Measurements from ENCODE around the gene GRM7. TPM values are rescaled to one million over a fixed set of nuclear protein-coding genes. Genes with fewer than 3 reads are reported as not detected.
A peak's percentile ranks its signal among the peaks of the same experiment; 100 is the strongest.

The GRM7 gene
- total RNA-seq, 2 experiments from 2014 or later = not detected

DNA sequence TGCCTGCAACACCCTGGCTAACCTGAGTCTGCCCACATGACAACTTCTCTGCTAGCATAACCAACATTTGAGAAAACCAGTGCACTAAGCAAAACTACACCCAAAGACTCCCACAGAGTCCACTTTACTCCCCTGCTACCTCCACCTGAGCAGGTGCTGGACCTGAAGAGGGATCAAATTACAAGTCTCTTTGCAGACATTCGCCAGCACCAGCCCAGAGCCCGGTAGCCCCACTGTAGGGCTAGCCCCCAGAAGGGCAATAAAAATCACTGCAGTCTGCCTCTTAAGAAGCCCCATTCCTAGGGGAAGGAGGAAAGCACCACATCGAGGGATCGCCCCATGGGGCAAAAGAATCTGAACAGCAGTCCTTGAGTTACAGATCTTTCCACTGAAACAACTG lies 472.2 kb downstream of the GRM7 start:
- Mint-ChIP-seq H3K27me3 (no peaks in the 10 kb centered on the region), H3K4me1 (ENCODE audit: low read depth) (no peaks in the 10 kb centered on the region), H3K36me3 (ENCODE audit: low read depth) (no peaks in the 10 kb centered on the region), H3K27ac (no peak overlapping the region), H3K9me3 (peaks cover 12% of the 10 kb centered on the region), H3K4me3 (no peak overlapping the region)
- Histone ChIP-seq H3K4me1 (ENCODE audit: insufficient read depth, low read length) (no peaks in the 10 kb centered on the region), H3K4me3 (ENCODE audit: low read length) (no peak overlapping the region), H3K9me3 (ENCODE audit: control insufficient read depth in 1 of 2, insufficient read depth in 1 of 2, low read length in 2 of 2) (peaks cover 0 to 3% of the 10 kb centered on the region in 2 experiments), H3K36me3 (ENCODE audit: insufficient read depth, low read length) (no peaks in the 10 kb centered on the region), H3K27ac (ENCODE audit: low read depth in 1 of 2, low read length in 2 of 2) (no peak overlapping the region), H3K27me3 (ENCODE audit: control insufficient read depth in 1 of 2, insufficient read depth in 2 of 2, low read length in 2 of 2) (no peaks in the 10 kb centered on the region)
- intact Hi-C loops (cut with DNase I, micrococcal nuclease) = no loop called here
- TF ChIP-seq, protein P1, sequence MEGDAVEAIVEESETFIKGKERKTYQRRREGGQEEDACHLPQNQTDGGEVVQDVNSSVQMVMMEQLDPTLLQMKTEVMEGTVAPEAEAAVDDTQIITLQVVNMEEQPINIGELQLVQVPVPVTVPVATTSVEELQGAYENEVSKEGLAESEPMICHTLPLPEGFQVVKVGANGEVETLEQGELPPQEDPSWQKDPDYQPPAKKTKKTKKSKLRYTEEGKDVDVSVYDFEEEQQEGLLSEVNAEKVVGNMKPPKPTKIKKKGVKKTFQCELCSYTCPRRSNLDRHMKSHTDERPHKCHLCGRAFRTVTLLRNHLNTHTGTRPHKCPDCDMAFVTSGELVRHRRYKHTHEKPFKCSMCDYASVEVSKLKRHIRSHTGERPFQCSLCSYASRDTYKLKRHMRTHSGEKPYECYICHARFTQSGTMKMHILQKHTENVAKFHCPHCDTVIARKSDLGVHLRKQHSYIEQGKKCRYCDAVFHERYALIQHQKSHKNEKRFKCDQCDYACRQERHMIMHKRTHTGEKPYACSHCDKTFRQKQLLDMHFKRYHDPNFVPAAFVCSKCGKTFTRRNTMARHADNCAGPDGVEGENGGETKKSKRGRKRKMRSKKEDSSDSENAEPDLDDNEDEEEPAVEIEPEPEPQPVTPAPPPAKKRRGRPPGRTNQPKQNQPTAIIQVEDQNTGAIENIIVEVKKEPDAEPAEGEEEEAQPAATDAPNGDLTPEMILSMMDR (IDR thresholded peaks at IDR 0.05) = no peak
- CTCF ChIA-PET = no interaction called here
- POLR2A ChIA-PET = no interaction called here
- DNase-seq (no peak), ATAC-seq (ENCODE audit: poor library complexity) (no peak)

DNA sequence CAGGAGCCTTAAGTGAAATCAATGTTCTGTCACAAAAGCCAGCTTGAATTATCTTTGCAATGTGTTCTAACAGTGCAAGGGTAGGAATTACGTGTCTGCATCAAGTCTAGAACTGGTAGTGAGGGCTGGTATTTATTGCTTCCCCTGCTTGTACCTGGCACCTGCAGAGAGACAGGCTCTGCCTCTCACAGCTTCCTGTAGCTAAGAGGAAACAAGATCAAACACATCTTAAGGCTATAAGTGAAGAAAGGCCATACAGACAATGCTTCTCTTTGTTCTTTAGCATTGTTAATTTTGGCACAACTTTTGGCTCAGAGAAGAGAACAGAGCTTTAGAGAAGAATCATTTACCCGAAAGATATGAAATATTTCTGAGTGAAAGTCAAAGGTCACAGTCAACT lies 479.9 kb downstream of the GRM7 start:
- CTCF ChIA-PET = no interaction called here
- Mint-ChIP-seq H3K4me3 (no peak overlapping the region), H3K27ac (no peak overlapping the region), H3K9me3 (peaks cover 14% of the 10 kb centered on the region), H3K4me1 (ENCODE audit: low read depth) (peaks cover 9% of the 10 kb centered on the region), H3K36me3 (ENCODE audit: low read depth) (no peaks in the 10 kb centered on the region), H3K27me3 (no peaks in the 10 kb centered on the region)
- intact Hi-C loops (cut with DNase I, micrococcal nuclease) = no loop called here
- Histone ChIP-seq H3K4me1 (ENCODE audit: insufficient read depth, low read length) (no peaks in the 10 kb centered on the region), H3K9me3 (ENCODE audit: control insufficient read depth in 1 of 2, insufficient read depth in 1 of 2, low read length in 2 of 2) (no peaks in the 10 kb centered on the region), H3K27me3 (ENCODE audit: control insufficient read depth in 1 of 2, insufficient read depth in 2 of 2, low read length in 2 of 2) (no peaks in the 10 kb centered on the region), H3K27ac (ENCODE audit: low read depth in 1 of 2, low read length in 2 of 2) (no peak overlapping the region), H3K4me3 (ENCODE audit: low read length) (no peak overlapping the region), H3K36me3 (ENCODE audit: insufficient read depth, low read length) (no peaks in the 10 kb centered on the region)
- TF ChIP-seq, protein P1 (IDR thresholded peaks at IDR 0.05) = no peak
- peak; percentile 26 for ATAC-seq (ENCODE audit: poor library complexity)
- DNase-seq = no peak
- POLR2A ChIA-PET = no interaction called here

DNA sequence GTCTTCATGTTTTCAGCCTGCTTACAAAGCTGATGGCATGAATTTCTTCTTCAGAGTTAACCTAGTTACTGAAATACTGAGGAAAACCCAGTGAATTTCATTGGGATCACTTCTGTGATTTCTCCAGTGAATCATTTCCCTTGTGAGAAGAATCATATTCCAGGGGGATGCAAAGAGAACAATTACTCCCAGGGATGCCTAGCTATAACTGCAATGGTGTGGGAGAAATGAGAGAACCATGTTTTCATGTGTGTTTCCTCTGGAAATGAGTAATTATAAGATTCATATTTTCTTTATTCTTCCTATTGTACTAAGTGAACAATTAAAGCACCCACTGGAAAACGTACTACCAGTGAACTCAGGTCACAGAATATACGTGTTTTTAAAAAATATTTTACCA lies 485.4 kb downstream of the GRM7 start:
- Mint-ChIP-seq H3K36me3 (ENCODE audit: low read depth) (no peaks in the 10 kb centered on the region), H3K27me3 (no peaks in the 10 kb centered on the region), H3K27ac (no peak overlapping the region), H3K9me3 (peaks cover 2% of the 10 kb centered on the region), H3K4me1 (ENCODE audit: low read depth) (peaks cover 4% of the 10 kb centered on the region), H3K4me3 (no peak overlapping the region)
- Histone ChIP-seq H3K4me1 (ENCODE audit: insufficient read depth, low read length) (no peaks in the 10 kb centered on the region), H3K4me3 (ENCODE audit: low read length) (no peak overlapping the region), H3K36me3 (ENCODE audit: insufficient read depth, low read length) (no peaks in the 10 kb centered on the region), H3K9me3 (ENCODE audit: control insufficient read depth in 1 of 2, insufficient read depth in 1 of 2, low read length in 2 of 2) (no peaks in the 10 kb centered on the region), H3K27ac (ENCODE audit: low read depth in 1 of 2, low read length in 2 of 2) (no peak overlapping the region), H3K27me3 (ENCODE audit: control insufficient read depth in 1 of 2, insufficient read depth in 2 of 2, low read length in 2 of 2) (no peaks in the 10 kb centered on the region)
- CTCF ChIA-PET = no interaction called here
- POLR2A ChIA-PET = no interaction called here
- intact Hi-C loops (cut with DNase I, micrococcal nuclease) = no loop called here
- DNase-seq = no peak
- TF ChIP-seq, protein P1 (IDR thresholded peaks at IDR 0.05) = no peak
- ATAC-seq (ENCODE audit: poor library complexity) = no peak
